ENCODE results near the gene TNFRSF8.

DNA sequence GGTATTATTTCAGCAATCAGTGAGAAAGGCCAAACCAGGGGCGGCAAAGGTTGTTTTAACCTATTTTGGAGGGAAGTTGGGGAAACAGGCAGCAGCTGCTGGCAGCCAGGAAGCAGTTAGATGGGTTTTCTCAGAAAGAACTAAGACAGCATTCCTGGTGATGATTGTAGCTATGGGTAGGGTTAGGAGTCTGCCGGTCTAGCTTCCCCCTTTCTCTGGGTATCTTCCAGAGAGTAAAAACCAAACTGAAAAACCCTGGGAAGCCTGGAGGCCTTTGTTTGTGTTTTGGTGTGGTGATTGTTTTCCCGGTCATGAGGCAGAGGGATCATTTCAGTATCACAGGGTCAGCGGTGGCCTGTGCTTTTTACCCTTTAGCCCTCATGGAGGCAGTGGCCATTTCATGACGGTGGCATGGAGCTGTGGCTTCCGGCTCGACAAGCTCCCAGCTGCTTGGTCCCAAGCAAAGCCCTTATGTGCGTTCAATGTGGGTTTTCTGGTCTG lies 84.1 kb downstream of the TNFRSF8 start:
- TF ChIP-seq, protein P1, sequence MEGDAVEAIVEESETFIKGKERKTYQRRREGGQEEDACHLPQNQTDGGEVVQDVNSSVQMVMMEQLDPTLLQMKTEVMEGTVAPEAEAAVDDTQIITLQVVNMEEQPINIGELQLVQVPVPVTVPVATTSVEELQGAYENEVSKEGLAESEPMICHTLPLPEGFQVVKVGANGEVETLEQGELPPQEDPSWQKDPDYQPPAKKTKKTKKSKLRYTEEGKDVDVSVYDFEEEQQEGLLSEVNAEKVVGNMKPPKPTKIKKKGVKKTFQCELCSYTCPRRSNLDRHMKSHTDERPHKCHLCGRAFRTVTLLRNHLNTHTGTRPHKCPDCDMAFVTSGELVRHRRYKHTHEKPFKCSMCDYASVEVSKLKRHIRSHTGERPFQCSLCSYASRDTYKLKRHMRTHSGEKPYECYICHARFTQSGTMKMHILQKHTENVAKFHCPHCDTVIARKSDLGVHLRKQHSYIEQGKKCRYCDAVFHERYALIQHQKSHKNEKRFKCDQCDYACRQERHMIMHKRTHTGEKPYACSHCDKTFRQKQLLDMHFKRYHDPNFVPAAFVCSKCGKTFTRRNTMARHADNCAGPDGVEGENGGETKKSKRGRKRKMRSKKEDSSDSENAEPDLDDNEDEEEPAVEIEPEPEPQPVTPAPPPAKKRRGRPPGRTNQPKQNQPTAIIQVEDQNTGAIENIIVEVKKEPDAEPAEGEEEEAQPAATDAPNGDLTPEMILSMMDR (IDR thresholded peaks at IDR 0.05 in 8 of 11, conservative IDR thresholded peaks at IDR 0.05 in 3 of 11): no peak
- TF ChIP-seq POLR2AphosphoS5 (IDR thresholded peaks at IDR 0.05) (no peak), POLR2A (IDR thresholded peaks at IDR 0.05) (no peak)

Data from spleen (tissue), 7 donors.